CD14-positive monocyte (primary cell): ENCODE results near the gene KCNG2. TPM values are rescaled to one million over a fixed set of nuclear protein-coding genes. Genes with fewer than 3 reads are reported as not detected.

Experiments
- DNase-seq, 3 donors: peaks; one replicate each; pipeline ENCODE4 v3.0.0-alpha.2; 2011 to 2022
- H2AFZ ChIP-seq: 2 replicates; pipeline ENCODE4 v1.6.0; 2012; ENCODE audit warnings: mild to moderate bottlenecking, low read depth, low read length, inconsistent platforms; ENCODE audit not compliant: insufficient read depth, poor library complexity, severe bottlenecking
- H3K27ac ChIP-seq, 2 donors: 1 replicate in 1 of 2; 2 replicates in 1 of 2; pipeline ENCODE4 v1.5.1; 2012 to 2013; ENCODE audit warnings: low read length in 2 of 2, control low read depth in 1 of 2, inconsistent platforms in 1 of 2, low read depth in 1 of 2, mild to moderate bottlenecking in 1 of 2
- H3K27me3 ChIP-seq, 2 donors: one replicate each; pipeline versions ENCODE4 v1.6.0 to v1.6.1; 2011 to 2013; ENCODE audit warnings: low read length in 2 of 2; ENCODE audit not compliant: control insufficient read depth in 2 of 2, insufficient read depth in 2 of 2
- H3K36me3 ChIP-seq, 2 donors: replicated peaks in 1 of 2; 1 replicate in 1 of 2; 2 replicates in 1 of 2; pipeline versions ENCODE4 v1.5.1 to v1.6.1; 2012 to 2013; ENCODE audit warnings: low read length in 2 of 2, control low read depth in 1 of 2, inconsistent platforms in 1 of 2, mild to moderate bottlenecking in 1 of 2; ENCODE audit not compliant: insufficient read depth in 2 of 2, control insufficient read depth in 1 of 2
- H3K4me1 ChIP-seq, 2 donors: 1 replicate in 1 of 2; 2 replicates in 1 of 2; pipeline versions ENCODE4 v1.5.1 to v1.6.1; 2012 to 2013; ENCODE audit warnings: low read length in 2 of 2, control low read depth in 1 of 2, inconsistent platforms in 1 of 2, mild to moderate bottlenecking in 1 of 2, moderate library complexity in 1 of 2; ENCODE audit not compliant: insufficient read depth in 2 of 2, control insufficient read depth in 1 of 2
- H3K4me2 ChIP-seq: replicated peaks from 2 replicates; pipeline ENCODE3; 2012; ENCODE audit warnings: low read length, moderate library complexity, mild to moderate bottlenecking; ENCODE audit not compliant: poor library complexity, severe bottlenecking; ENCODE audit errors: extremely low read depth
- H3K4me3 ChIP-seq, 3 experiments: fragments of 200-600 bp in 1 of 3; sonication (generic) in 1 of 3; replicated peaks in 1 of 3; 1 replicate in 2 of 3; 2 replicates in 1 of 3; pipeline ENCODE4 v1.5.1; 2011 to 2013; ENCODE audit warnings: low read length in 3 of 3, mild to moderate bottlenecking in 3 of 3, control low read depth in 2 of 3, low read depth in 2 of 3, inconsistent platforms in 1 of 3, moderate library complexity in 1 of 3
- H3K79me2 ChIP-seq: 2 replicates; pipeline ENCODE4 v1.6.0; 2012; ENCODE audit warnings: mild to moderate bottlenecking, control low read depth, inconsistent platforms, low read length, moderate library complexity; ENCODE audit not compliant: insufficient read depth
- H3K9ac ChIP-seq: 2 replicates; pipeline ENCODE4 v1.6.0; 2017; ENCODE audit warnings: low read length, mild to moderate bottlenecking; ENCODE audit not compliant: insufficient read depth, poor library complexity, severe bottlenecking
- H3K9me3 ChIP-seq, 2 donors: replicated peaks in 1 of 2; 1 replicate in 1 of 2; 2 replicates in 1 of 2; pipeline versions ENCODE4 v1.5.1 to v1.6.1; 2012 to 2013; ENCODE audit warnings: low read length in 2 of 2, control low read depth in 1 of 2; ENCODE audit not compliant: control insufficient read depth in 1 of 2, insufficient read depth in 1 of 2
- H4K20me1 ChIP-seq: 2 replicates; pipeline ENCODE4 v1.6.0; 2012; ENCODE audit warnings: mild to moderate bottlenecking, low read length, control low read depth, moderate library complexity; ENCODE audit not compliant: insufficient read depth
- H3K27ac Mint-ChIP-seq, 7 donors: one replicate each; pipeline ENCODE4 v1.8.0; 2020; ENCODE audit warnings: mild to moderate bottlenecking in 7 of 7, mixed read lengths in 7 of 7, moderate library complexity in 6 of 7, inconsistent platforms in 2 of 7
- H3K27me3 Mint-ChIP-seq, 3 donors: one replicate each; pipeline ENCODE4 v1.8.0; 2021 to 2022; ENCODE audit warnings: low read depth in 3 of 3, mild to moderate bottlenecking in 3 of 3, mixed read lengths in 3 of 3, moderate library complexity in 3 of 3, inconsistent platforms in 1 of 3
- H3K36me3 Mint-ChIP-seq, 2 donors: one replicate each; pipeline ENCODE4 v1.8.0; 2020; ENCODE audit warnings: mixed read lengths in 2 of 2, inconsistent platforms in 1 of 2, mild to moderate bottlenecking in 1 of 2
- H3K4me1 Mint-ChIP-seq: one replicate; pipeline ENCODE4 v1.8.0; 2020; ENCODE audit warnings: mild to moderate bottlenecking, mixed read lengths
- H3K4me3 Mint-ChIP-seq, 2 donors: one replicate each; pipeline ENCODE4 v1.8.0; 2020; ENCODE audit warnings: mild to moderate bottlenecking in 2 of 2, mixed read lengths in 2 of 2, moderate library complexity in 1 of 2
- H3K9me3 Mint-ChIP-seq, 7 donors: one replicate each; pipeline ENCODE4 v1.8.0; 2020 to 2022; ENCODE audit warnings: mixed read lengths in 7 of 7, mild to moderate bottlenecking in 6 of 7, moderate library complexity in 6 of 7, inconsistent platforms in 2 of 7
- CTCF ChIP-seq: fragments of 200-600 bp; IDR thresholded peaks from one replicate; pipeline ENCODE4 v1.8.0; 2022; ENCODE audit warnings: antibody characterized with exemption, mild to moderate bottlenecking
- WGBS: methylation state at CpG from one replicate; pipeline ENCODE4 v1.1.5; 2013; ENCODE audit warnings: missing lambda C conversion rate; ENCODE audit not compliant: insufficient coverage; 5-methylcytosine and 5-hydroxymethylcytosine counted together
- intact Hi-C, 2 donors: fragments of 100-400 bp; cut with micrococcal nuclease; formaldehyde crosslinking; loops; one replicate each; pipeline versions ENCODE4 v1.15.0 to v1.15.1; 2023
- polyA plus RNA-seq, 3 donors: library from polyadenylated mRNA; depleted of rRNA in 1 of 3; unstranded in 2 of 3; stranded (reverse) in 1 of 3; fragments of 300-500 nt in 2 of 3; fragments of >200 nt in 1 of 3; fragmentation: Illumina TruSeq in 2 of 3; gene quantifications; 1 replicate in 2 of 3; 2 replicates in 1 of 3; pipeline ENCODE4 v1.2.3, GENCODE V29; 2012 to 2021

Gene KCNG2
- polyA plus RNA-seq, 3 donors: 0.04 TPM; not detected in 2

- Histone ChIP-seq H3K27ac (no peak overlapping the region), H3K79me2 (peaks cover 24% of the 10 kb centered on the region), H2AFZ (no peak overlapping the region), H3K4me3 (no peak overlapping the region), H3K4me1 (no peaks in the 10 kb centered on the region), H4K20me1 (peaks cover 48% of the 10 kb centered on the region), H3K36me3 (peaks cover 28 to 84% of the 10 kb centered on the region in 2 donors), H3K27me3 (no peaks in the 10 kb centered on the region), H3K4me2 (no peak overlapping the region), H3K9ac (no peak overlapping the region), H3K9me3 (peaks cover 7 to 39% of the 10 kb centered on the region in 2 donors)
- Mint-ChIP-seq H3K9me3 (peaks cover 5 to 54% (median 15%) of the 10 kb centered on the region in 7 donors), H3K4me3 (no peak overlapping the region), H3K27ac (no peak overlapping the region), H3K27me3 (peaks cover 0 to 1% (median 0%) of the 10 kb centered on the region in 3 donors), H3K36me3 (peaks cover 62 to 81% of the 10 kb centered on the region in 2 donors), H3K4me1 (no peaks in the 10 kb centered on the region)
- DNase-seq: no peak
- intact Hi-C loops: loop anchor here in 1 of 2 donors (5.0 kb wide), 1 partner anchor 37 kb away; no protein-coding TSS in a partner anchor
- no peak for TF ChIP-seq CTCF
- WGBS: 99% methylated on average over 9 of the region's 16 CpGs
These were observed 113.0 kb downstream of the KCNG2 start for GRCh38 chr18:79910563-79911343.

GRCh38 chr18:79911344-79912270 is 113.9 kb downstream of the KCNG2 start:
- no peak for DNase-seq
- peaks cover 14 to 62% (median 24%) of the 10 kb centered on the region in 7 donors for H3K9me3 Mint-ChIP-seq
- H3K4me3 Mint-ChIP-seq: no peak overlapping the region
- Histone ChIP-seq H3K4me1 (no peaks in the 10 kb centered on the region), H3K9me3 (peaks cover 16 to 47% of the 10 kb centered on the region in 2 donors), H3K79me2 (peaks cover 24% of the 10 kb centered on the region), H3K9ac (no peak overlapping the region), H3K27ac (no peak overlapping the region), H3K4me3 (no peak overlapping the region), H2AFZ (no peak overlapping the region), H3K36me3 (peaks cover 36 to 91% of the 10 kb centered on the region in 2 donors), H4K20me1 (peaks cover 51% of the 10 kb centered on the region), H3K4me2 (no peak overlapping the region), H3K27me3 (no peaks in the 10 kb centered on the region)
- peak overlapping the region in 1 of 7 donors; percentile 75 for H3K27ac Mint-ChIP-seq
- TF ChIP-seq CTCF: no peak
- 98% methylated on average over 22 of the region's 29 CpGs for WGBS
- H3K27me3 Mint-ChIP-seq: peaks cover 0 to 1% (median 0%) of the 10 kb centered on the region in 3 donors
- intact Hi-C loops: loop anchor here in 1 of 2 donors (5.0 kb wide), 1 partner anchor 36 kb away; no protein-coding TSS in a partner anchor
- no peaks in the 10 kb centered on the region for H3K4me1 Mint-ChIP-seq
- H3K36me3 Mint-ChIP-seq: peaks cover 65 to 85% of the 10 kb centered on the region in 2 donors
